ENCODE measurements around the gene SNX20. TPM values are rescaled to one million over a fixed set of nuclear protein-coding genes. Genes with fewer than 3 reads are reported as not detected.
A peak's percentile ranks its signal among the peaks of the same experiment; 100 is the strongest.

The SNX20 gene
- total RNA-seq, 1 experiment from 2014 or later: not detected

DNA sequence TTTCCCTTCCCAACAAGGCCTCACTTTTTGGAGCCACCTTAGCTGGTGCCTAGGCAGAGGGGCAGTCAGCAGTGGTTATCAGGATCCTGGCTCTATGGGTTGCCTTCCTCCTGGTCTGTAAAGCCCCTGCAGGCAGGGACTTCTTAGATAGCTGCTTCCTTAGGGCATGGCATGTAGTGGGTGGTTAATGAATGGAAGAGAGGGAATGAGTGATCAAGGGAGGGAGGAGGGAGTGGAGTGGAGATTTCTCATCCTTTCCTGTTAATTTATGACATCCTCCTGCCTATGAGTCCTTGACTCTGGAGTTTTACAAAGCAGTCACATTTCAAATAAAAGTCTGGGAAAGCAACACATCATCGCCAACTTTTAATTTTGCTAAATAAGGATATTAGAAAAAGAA lies 40.7 kb downstream of the SNX20 start:
- Mint-ChIP-seq H3K27me3 (ENCODE audit: low read depth) (peaks cover 8% of the 10 kb centered on the region), H3K4me1 (peaks cover 8 to 14% of the 10 kb centered on the region in 2 experiments), H3K36me3 (ENCODE audit: insufficient read depth in 1 of 3, low read depth in 3 of 3) (no peaks in the 10 kb centered on the region), H3K4me3 (no peak overlapping the region), H3K9me3 (no peaks in the 10 kb centered on the region; a peak in 1 of 5 replicates), H3K27ac (peak overlapping the region in 1 of 3 experiments; percentile 59; a peak in 2 of 7 replicates)
- no peak overlapping the region for H3K23ac ChIP-seq (ENCODE audit: insufficient read length, low read depth, low read length)
- H3K18ac ChIP-seq (ENCODE audit: insufficient read length, low read depth, low read length): no peak overlapping the region
- H3K23me2 ChIP-seq (ENCODE audit: insufficient read length, low read depth, low read length, poor library complexity, severe bottlenecking): no peaks in the 10 kb centered on the region
- no peak overlapping the region for H2BK15ac ChIP-seq (ENCODE audit: low read depth, low read length)
- no peak overlapping the region for H2BK12ac ChIP-seq (ENCODE audit: insufficient read length, low read depth, low read length)
- H2BK120ac ChIP-seq (ENCODE audit: low read depth, low read length, poor library complexity, severe bottlenecking): no peak overlapping the region
- H2BK5ac ChIP-seq (ENCODE audit: insufficient read length, low read length): no peak overlapping the region
- no peak overlapping the region for H3K9ac ChIP-seq (ENCODE audit: extremely low read depth, insufficient read length, low read length)
- H2AFZ ChIP-seq (ENCODE audit: low read length): no peak overlapping the region
- no peak overlapping the region for H3K4ac ChIP-seq (ENCODE audit: low read depth, low read length)
- no peak overlapping the region for H3K27ac ChIP-seq (ENCODE audit: insufficient read length, low read depth, low read length)
- H4K20me1 ChIP-seq (ENCODE audit: control insufficient read depth, insufficient read depth, insufficient read length): no peaks in the 10 kb centered on the region
- H3T11ph ChIP-seq (ENCODE audit: low read length): no peak overlapping the region
- DNase-seq: no peak
- no CpG with 5 or more reads among the region's 1 CpG for WGBS (ENCODE audit: extremely low coverage, insufficient read length, low lambda C conversion rate)
- no peak overlapping the region for H4K91ac ChIP-seq (ENCODE audit: insufficient read length, low read depth, low read length)
- no peaks in the 10 kb centered on the region for H3K9me3 ChIP-seq (ENCODE audit: control insufficient read depth, low read depth, low read length)
- H4K5ac ChIP-seq (ENCODE audit: insufficient read length, low read depth, low read length): no peak overlapping the region
- no peaks in the 10 kb centered on the region for H3K79me2 ChIP-seq (ENCODE audit: insufficient read depth, low read length)
- TF ChIP-seq, protein P1, sequence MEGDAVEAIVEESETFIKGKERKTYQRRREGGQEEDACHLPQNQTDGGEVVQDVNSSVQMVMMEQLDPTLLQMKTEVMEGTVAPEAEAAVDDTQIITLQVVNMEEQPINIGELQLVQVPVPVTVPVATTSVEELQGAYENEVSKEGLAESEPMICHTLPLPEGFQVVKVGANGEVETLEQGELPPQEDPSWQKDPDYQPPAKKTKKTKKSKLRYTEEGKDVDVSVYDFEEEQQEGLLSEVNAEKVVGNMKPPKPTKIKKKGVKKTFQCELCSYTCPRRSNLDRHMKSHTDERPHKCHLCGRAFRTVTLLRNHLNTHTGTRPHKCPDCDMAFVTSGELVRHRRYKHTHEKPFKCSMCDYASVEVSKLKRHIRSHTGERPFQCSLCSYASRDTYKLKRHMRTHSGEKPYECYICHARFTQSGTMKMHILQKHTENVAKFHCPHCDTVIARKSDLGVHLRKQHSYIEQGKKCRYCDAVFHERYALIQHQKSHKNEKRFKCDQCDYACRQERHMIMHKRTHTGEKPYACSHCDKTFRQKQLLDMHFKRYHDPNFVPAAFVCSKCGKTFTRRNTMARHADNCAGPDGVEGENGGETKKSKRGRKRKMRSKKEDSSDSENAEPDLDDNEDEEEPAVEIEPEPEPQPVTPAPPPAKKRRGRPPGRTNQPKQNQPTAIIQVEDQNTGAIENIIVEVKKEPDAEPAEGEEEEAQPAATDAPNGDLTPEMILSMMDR (conservative IDR thresholded peaks at IDR 0.05): no peak
- H4K8ac ChIP-seq (replicated peaks; ENCODE audit: insufficient read length, low read depth, low read length): no peak overlapping the region
- no peak overlapping the region for H3K14ac ChIP-seq (ENCODE audit: insufficient read depth, low read length)
- no peak overlapping the region for H3K56ac ChIP-seq (ENCODE audit: insufficient read length, low read depth, low read length)
- no peaks in the 10 kb centered on the region for H3K4me1 ChIP-seq (ENCODE audit: insufficient read depth, low read length)
- no peaks in the 10 kb centered on the region for H3K79me1 ChIP-seq (ENCODE audit: insufficient read depth, low read depth, low read length, poor library complexity, severe bottlenecking)
- no peak overlapping the region for H2BK20ac ChIP-seq (ENCODE audit: low read depth, low read length, poor library complexity, severe bottlenecking)
- no peak overlapping the region for H3K4me2 ChIP-seq (ENCODE audit: insufficient read depth, insufficient read length, low read length)
- H2AK5ac ChIP-seq (ENCODE audit: insufficient read length, low read length): no peak overlapping the region
- no peaks in the 10 kb centered on the region for H3K27me3 ChIP-seq (ENCODE audit: insufficient read depth, low read length)

Data from H9 (cell line).